Measurements from ENCODE around the gene PTPRB. TPM values are rescaled to one million over a fixed set of nuclear protein-coding genes. Genes with fewer than 3 reads are reported as not detected.

PTPRB gene
- total RNA-seq, 2 experiments from 2014 or later, result not detected

DNA sequence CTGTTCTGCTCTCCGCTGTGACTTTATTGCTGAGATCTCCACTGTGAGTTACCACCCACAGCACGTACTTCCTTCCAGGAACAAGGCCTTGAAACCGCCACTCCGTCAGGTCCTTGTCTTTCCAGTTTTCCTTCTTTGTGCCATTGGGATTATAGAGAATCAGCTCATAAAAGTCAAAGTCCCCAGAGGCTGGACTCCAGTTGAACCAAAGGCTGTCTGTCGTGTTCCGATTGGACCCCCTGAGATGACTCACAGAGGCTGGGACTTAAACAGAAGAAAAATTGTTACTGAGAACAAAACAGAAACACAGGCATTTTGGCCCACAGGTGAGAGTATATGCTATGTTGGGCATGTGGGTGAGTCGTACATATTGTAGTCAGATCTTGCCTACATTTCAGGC, 76.6 kb downstream of the PTPRB start:
- Mint-ChIP-seq H3K36me3 (no peaks in the 10 kb centered on the region), H3K27ac (no peak overlapping the region), H3K9me3 (ENCODE audit: low read depth) (no peaks in the 10 kb centered on the region), H3K27me3 (peaks cover 2% of the 10 kb centered on the region), H3K4me1 (no peaks in the 10 kb centered on the region), H3K4me3 (no peak overlapping the region)
- CTCF ChIA-PET, result no interaction called here
- no peak for ATAC-seq
- DNase-seq, result no peak

DNA sequence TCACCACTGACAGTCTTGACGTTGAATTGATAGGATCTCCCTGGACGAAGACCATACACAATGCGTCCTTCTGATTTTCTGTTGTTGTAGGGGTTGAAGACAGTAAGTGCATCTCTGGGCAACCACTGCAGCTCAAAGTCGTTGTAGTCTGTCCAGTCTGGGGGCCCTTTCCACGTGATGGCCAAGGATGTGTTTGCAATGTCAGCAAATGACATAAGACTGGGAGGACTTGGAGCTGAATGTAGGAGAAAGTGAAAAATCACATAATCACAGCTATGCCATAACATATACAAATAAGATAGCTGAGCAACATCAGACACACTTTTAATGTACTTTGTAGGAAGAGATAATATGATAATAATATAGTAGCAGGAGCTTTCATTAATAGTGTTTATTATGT, 77.8 kb downstream of the PTPRB start:
- peaks cover 2% of the 10 kb centered on the region for H3K27me3 Mint-ChIP-seq
- no peaks in the 10 kb centered on the region for H3K4me1 Mint-ChIP-seq
- no peak for ATAC-seq
- no peak overlapping the region for H3K4me3 Mint-ChIP-seq
- CTCF ChIA-PET, result no interaction called here
- no peak for DNase-seq
- no peak overlapping the region for H3K27ac Mint-ChIP-seq
- no peaks in the 10 kb centered on the region for H3K36me3 Mint-ChIP-seq
- H3K9me3 Mint-ChIP-seq (ENCODE audit: low read depth), result no peaks in the 10 kb centered on the region

DNA sequence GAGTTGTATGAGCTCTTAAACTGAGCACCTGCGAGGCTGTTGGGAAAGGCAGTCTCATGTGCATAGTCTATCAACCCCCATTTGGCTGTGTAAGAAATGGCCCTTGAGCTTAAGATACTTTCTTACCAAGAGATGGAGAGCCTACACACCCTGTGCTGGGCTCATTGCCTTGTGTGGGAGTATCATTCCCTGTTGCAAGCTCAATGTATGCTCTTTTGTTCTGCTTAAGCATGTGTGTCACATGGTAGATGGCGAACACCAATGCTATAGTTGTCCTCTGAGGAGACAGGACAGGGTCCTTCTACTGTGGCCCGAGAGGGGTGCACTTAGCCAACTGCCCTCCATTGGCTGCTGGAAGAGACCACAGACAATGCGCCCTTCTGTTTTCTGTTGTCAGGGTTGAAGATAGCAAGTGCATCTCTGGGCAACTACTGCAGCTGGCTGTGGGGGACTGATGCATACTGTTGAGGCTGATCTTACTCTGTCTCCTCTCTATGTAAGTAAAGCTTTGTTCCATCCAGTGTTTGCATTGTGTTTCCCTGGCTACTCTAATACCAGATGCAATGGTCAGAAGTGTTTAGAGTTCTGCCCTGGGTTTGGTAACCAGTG, 79.5 kb downstream of the PTPRB start:
- Mint-ChIP-seq H3K9me3 (ENCODE audit: low read depth) (no peaks in the 10 kb centered on the region), H3K27ac (no peak overlapping the region), H3K4me3 (no peak overlapping the region), H3K36me3 (no peaks in the 10 kb centered on the region), H3K4me1 (no peaks in the 10 kb centered on the region), H3K27me3 (peaks cover 2% of the 10 kb centered on the region)
- CTCF ChIA-PET, result no interaction called here
- DNase-seq, result no peak
- ATAC-seq, result no peak

DNA sequence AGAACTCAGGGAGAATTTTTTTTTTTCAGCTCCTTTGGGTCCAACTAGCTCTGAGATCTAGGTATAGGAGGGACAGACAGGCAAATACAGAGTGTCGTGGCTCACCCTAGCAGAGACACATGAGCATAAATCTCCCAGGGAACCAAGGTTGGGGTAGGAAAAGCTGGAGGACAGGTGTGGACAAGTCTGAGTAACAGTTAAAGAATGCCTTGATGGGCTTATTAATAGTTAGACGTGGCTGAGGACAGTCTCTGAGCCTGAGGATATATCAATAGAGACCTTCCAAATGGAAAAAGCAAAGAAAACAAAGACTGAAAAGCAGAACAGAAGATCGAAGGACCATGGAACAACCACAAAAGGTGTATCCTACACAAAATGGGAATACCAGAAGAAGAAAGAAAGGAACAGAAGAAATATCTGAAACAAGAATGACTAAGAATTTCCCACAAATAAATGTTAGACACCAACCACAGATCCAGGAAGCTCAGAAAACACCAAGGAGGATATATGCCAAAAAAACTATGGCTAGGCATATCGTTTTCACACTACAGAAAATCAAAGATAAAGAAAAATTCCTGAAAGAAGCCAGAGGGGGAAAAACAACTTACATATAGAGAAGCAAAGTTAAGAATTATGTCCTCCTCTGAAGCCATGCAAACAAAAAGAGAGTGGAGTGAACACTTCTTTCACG, 80.9 kb downstream of the PTPRB start:
- H3K4me3 Mint-ChIP-seq, result no peak overlapping the region
- H3K27me3 Mint-ChIP-seq, result peaks cover 2% of the 10 kb centered on the region
- no peak overlapping the region for H3K27ac Mint-ChIP-seq
- H3K4me1 Mint-ChIP-seq, result no peaks in the 10 kb centered on the region
- CTCF ChIA-PET, result no interaction called here
- no peaks in the 10 kb centered on the region for H3K9me3 Mint-ChIP-seq (ENCODE audit: low read depth)
- no peak for ATAC-seq
- H3K36me3 Mint-ChIP-seq, result no peaks in the 10 kb centered on the region
- no peak for DNase-seq

DNA sequence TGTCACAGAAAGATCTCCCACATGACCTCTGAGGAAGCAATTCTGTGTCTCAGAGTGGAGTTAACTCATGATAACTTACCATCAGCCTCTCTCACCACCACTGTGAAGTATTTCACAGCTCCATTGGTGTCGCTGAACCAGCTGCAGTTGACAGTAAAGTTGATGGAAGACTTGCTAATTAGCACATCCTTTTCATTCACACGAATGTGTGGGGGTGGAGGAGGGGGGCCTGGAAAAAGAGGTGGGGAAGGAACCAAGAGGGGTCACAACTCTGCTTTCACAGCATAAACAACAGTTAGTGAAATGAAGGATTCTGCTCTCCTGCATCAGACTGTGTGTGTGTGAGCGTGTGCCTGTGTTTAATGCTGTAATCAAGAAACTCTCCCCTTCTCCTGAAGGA, 82.1 kb downstream of the PTPRB start:
- Mint-ChIP-seq H3K4me3 (no peak overlapping the region), H3K27ac (no peak overlapping the region), H3K4me1 (no peaks in the 10 kb centered on the region), H3K9me3 (ENCODE audit: low read depth) (no peaks in the 10 kb centered on the region), H3K36me3 (no peaks in the 10 kb centered on the region), H3K27me3 (peaks cover 2% of the 10 kb centered on the region)
- CTCF ChIA-PET, result no interaction called here
- DNase-seq, result no peak
- no peak for ATAC-seq

DNA sequence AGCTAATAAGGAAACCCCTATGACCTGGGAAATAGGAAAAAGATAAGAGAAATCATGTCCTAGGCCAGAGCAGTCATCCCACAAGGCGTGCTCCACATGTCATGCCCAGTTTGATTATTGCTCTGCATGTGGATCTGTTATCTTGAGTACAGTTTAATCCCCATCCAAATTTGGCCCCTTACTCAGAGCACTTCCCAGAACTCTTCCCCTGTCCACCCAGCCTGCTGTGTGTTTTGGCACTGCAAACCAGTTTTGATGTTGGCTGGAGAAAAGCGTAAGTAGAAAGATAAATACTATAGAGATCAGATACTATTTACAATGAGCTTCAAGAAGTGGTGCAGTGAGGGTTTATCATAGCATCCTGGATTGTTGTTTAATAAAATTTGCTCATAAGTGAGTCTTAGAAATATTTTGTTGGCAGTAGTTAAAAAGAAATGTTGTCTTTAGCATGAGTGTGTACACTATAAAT, 83.8 kb downstream of the PTPRB start:
- H3K4me1 Mint-ChIP-seq, result no peaks in the 10 kb centered on the region
- peaks cover under 1% of the 10 kb centered on the region for H3K27me3 Mint-ChIP-seq
- no peaks in the 10 kb centered on the region for H3K36me3 Mint-ChIP-seq
- ATAC-seq, result no peak
- H3K4me3 Mint-ChIP-seq, result no peak overlapping the region
- no peak for DNase-seq
- no peak overlapping the region for H3K27ac Mint-ChIP-seq
- CTCF ChIA-PET, result no interaction called here
- no peaks in the 10 kb centered on the region for H3K9me3 Mint-ChIP-seq (ENCODE audit: low read depth)

DNA sequence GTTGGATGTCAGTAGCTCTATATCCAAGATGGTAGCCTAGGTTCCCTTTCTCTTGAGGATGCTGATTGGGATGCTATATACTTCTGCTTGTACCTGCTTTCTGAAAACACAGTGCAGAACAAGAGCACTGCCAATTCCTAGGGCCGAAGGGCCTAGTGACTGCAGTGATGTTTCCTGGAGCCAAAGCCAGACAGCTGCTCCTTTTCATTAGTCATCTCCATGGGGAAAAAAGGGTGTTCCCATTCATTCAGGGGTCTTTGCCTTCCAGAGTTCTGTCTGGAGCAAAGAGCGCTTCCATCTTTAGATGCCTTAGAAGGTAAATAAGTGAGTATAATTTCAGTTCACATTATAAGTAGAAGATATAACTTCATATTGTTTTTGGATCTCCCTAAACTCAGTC, 85.5 kb downstream of the PTPRB start:
- Mint-ChIP-seq H3K4me3 (no peak overlapping the region), H3K4me1 (no peaks in the 10 kb centered on the region), H3K27me3 (peaks cover 3% of the 10 kb centered on the region), H3K9me3 (ENCODE audit: low read depth) (no peaks in the 10 kb centered on the region), H3K36me3 (no peaks in the 10 kb centered on the region), H3K27ac (no peak overlapping the region)
- CTCF ChIA-PET, result no interaction called here
- DNase-seq (no peak), ATAC-seq (no peak)

DNA sequence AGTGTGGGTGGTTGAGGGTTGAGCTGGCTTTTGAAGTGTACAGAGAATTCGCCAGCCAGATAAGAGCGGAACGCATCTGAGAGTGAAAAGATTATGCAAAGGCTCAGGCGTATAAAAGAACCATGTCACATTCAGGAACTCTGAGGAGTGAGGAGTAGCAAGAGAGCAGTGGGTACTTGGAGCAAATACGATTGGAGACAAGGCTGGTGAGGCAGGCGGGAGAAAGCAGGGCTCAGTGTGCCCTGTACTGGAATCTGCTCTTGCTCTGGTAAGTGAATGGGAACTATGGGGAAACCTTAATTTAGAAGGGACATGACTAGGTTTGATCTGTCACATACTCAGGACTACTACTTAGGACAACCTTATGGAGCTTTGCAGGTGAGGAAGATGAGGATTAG, 87.0 kb downstream of the PTPRB start:
- Mint-ChIP-seq H3K4me3 (no peak overlapping the region), H3K27me3 (peaks cover 3% of the 10 kb centered on the region), H3K9me3 (ENCODE audit: low read depth) (no peaks in the 10 kb centered on the region), H3K27ac (no peak overlapping the region), H3K4me1 (no peaks in the 10 kb centered on the region), H3K36me3 (no peaks in the 10 kb centered on the region)
- no peak for ATAC-seq
- DNase-seq, result no peak
- CTCF ChIA-PET, result no interaction called here

DNA sequence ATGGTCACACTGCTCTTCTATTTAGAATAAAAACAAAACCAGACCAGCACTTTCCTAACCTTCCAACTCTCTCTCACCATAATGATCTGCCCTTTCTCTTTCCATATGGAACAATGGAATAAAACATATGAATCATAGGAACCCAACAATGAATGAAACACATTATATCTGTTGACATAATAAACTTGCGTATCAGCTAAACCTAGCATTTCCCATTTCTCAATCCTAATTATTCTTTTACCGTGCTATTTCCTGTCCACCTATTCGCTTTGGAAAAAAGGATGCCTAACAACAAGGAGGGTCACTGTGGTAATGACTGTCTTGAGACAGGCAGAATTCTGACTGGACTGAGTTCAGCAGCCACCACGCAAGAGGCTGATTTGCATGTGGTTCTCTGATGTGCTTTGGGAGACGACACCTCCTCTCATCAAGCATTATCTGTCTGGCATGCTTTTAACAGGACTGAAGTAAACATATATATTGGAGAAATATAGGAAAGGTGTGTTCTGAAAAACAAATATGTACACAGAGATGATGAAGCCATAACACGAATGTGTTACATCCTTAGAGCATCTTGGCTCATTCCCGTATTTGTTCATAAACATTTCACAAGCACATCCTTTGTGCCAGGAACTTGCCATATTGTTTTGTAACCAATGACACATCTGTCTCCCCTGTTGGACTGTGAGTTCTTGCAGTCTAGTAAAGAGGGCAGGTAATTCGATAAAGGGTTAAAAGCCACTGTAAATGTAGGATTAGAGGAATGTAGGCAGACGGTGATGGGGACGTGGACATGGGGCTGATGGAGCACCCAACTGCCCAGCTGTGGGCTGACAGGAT, 87.7 kb downstream of the PTPRB start:
- CTCF ChIA-PET, result no interaction called here
- DNase-seq (no peak), ATAC-seq (no peak)
- no peaks in the 10 kb centered on the region for H3K9me3 Mint-ChIP-seq (ENCODE audit: low read depth)
- H3K27ac Mint-ChIP-seq, result no peak overlapping the region
- no peak overlapping the region for H3K4me3 Mint-ChIP-seq
- no peaks in the 10 kb centered on the region for H3K4me1 Mint-ChIP-seq
- peaks cover 3% of the 10 kb centered on the region for H3K27me3 Mint-ChIP-seq
- H3K36me3 Mint-ChIP-seq, result no peaks in the 10 kb centered on the region

DNA sequence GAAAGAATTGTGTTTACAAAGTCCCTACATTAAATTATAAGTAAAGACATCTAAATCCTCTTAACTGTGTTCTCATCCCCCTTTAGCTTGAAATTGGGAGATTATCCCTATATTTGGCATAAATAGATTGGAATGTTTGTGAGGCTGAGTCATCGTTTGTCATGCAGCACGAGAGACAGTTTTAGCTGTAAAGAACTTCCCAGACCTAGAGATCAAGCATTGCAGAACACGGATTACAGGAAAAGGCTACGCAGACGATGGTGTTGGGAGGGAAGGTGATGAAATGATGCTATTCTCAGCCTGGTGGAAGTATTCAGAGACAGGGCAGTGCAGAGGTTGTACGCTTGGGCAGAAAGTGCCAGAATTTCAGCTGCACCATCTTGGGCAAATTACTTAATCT, 93.8 kb downstream of the PTPRB start:
- no peak overlapping the region for H3K27ac Mint-ChIP-seq
- H3K4me1 Mint-ChIP-seq, result no peaks in the 10 kb centered on the region
- no peaks in the 10 kb centered on the region for H3K36me3 Mint-ChIP-seq
- H3K4me3 Mint-ChIP-seq, result no peak overlapping the region
- no peaks in the 10 kb centered on the region for H3K9me3 Mint-ChIP-seq (ENCODE audit: low read depth)
- DNase-seq (no peak), ATAC-seq (no peak)
- CTCF ChIA-PET, result no interaction called here
- peaks cover 9% of the 10 kb centered on the region for H3K27me3 Mint-ChIP-seq

DNA sequence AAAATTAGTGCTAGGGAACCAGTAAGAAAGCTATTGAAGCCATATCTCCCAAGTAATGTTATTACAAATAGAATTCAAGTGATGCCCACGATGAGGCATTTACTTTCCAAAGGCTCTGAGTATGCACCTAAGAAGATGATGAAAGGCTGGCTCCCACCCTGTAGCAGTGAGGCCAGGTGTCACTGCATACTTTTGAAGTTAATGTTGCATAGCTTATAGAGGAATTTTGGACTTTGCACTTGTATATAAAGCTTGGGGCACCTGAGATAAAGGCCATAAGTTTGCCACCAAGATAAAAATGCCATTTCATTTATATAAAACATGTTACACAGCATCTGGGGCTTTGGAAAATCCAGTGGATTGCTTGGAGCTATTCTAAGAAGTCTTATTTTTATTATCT, 96.2 kb downstream of the PTPRB start:
- Mint-ChIP-seq H3K27me3 (peaks cover 7% of the 10 kb centered on the region), H3K27ac (no peak overlapping the region), H3K9me3 (ENCODE audit: low read depth) (peaks cover 1% of the 10 kb centered on the region), H3K36me3 (no peaks in the 10 kb centered on the region), H3K4me3 (no peak overlapping the region), H3K4me1 (no peaks in the 10 kb centered on the region)
- ATAC-seq, result no peak
- CTCF ChIA-PET, result interaction anchor here (0.6 kb wide), 1 partner anchor 617 kb away, joined by 4 read pairs; no protein-coding TSS in a partner anchor
- DNase-seq, result no peak

DNA sequence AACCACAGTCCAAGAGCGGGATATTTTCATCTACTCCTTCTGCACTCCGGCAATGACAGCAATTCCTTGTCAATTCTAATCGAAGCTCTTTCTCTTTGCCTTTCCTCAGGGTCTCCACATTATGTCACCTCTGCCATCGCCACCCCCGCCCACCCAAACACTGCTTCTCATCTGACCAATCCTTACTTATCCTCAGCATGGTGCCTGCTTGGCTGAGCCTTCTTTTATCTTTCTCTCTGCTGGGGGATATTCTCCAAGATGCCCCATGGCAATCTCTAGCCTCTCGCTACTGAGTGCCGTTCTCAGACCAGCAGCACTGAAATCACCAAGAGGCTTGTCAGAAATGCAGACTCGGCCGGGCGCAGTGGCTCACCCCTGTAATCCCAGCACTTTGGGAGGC, 100.6 kb downstream of the PTPRB start:
- no peak overlapping the region for H3K4me3 Mint-ChIP-seq
- H3K9me3 Mint-ChIP-seq (ENCODE audit: low read depth), result peaks cover 1% of the 10 kb centered on the region
- no peaks in the 10 kb centered on the region for H3K36me3 Mint-ChIP-seq
- H3K4me1 Mint-ChIP-seq, result no peaks in the 10 kb centered on the region
- CTCF ChIA-PET, result interaction anchor here (0.7 to 2.0 kb wide), 2 partner anchors 10 to 652 kb away, joined by 3 to 5 read pairs; no protein-coding TSS in a partner anchor
- no peak for DNase-seq
- no peak overlapping the region for H3K27ac Mint-ChIP-seq
- peaks cover 3% of the 10 kb centered on the region for H3K27me3 Mint-ChIP-seq
- no peak for ATAC-seq

DNA sequence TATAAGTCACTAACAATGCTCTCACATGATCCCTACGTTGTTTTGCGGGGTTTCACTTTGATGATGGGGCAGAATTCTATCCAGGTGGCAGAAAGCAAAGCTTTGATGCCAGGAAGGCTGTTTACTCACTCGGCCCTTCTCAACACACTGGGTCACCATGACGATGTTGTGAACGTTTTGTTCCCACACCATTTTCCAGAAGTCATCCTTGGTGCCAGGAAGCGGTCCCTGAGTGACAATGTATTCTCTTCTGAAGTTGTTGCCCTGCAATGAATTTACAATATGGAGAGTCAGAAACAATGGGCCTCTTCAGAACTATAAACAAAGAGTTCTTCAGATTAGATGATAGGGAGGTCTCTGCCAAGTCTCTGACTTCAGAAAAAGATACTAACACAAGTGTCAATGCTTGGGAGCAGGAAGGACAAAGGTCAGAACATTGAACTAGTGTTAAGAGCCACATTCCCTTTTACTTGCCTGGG, 101.3 kb downstream of the PTPRB start:
- Mint-ChIP-seq H3K36me3 (no peaks in the 10 kb centered on the region), H3K9me3 (ENCODE audit: low read depth) (peaks cover 1% of the 10 kb centered on the region), H3K27me3 (peaks cover 3% of the 10 kb centered on the region), H3K4me3 (no peak overlapping the region), H3K27ac (no peak overlapping the region), H3K4me1 (no peaks in the 10 kb centered on the region)
- CTCF ChIA-PET, result interaction anchor here (0.6 kb wide), 1 partner anchor 826 kb away, joined by 3 read pairs; no protein-coding TSS in a partner anchor
- ATAC-seq (no peak), DNase-seq (no peak)

DNA sequence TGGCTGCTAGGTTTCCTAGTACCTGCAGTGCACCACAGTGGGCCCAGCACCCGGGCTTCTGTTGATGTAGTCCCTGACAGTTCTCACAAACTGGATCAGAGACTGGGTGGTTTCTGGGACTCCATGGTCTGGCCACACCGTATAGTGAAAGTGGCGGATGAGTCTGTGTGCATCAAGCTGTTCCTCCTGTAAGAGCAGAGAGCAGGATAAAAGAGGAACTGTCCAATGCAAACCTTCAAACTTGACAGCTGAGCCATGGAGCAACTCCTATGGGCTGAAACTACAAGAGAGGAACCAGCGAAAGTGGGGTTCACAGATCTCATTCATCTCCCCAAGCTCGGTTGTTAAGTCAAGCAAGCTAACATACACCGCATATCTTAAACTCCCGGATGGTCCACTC, 102.8 kb downstream of the PTPRB start:
- H3K27me3 Mint-ChIP-seq, result no peaks in the 10 kb centered on the region
- H3K4me1 Mint-ChIP-seq, result no peaks in the 10 kb centered on the region
- H3K4me3 Mint-ChIP-seq, result no peak overlapping the region
- no peak for DNase-seq
- H3K36me3 Mint-ChIP-seq, result no peaks in the 10 kb centered on the region
- no peak for ATAC-seq
- no peak overlapping the region for H3K27ac Mint-ChIP-seq
- CTCF ChIA-PET, result no interaction called here
- H3K9me3 Mint-ChIP-seq (ENCODE audit: low read depth), result peaks cover 1% of the 10 kb centered on the region
